AG09309 (cell line): Measurements from ENCODE around the gene RGSL1.

ENCODE experiments used
- DNase-seq: peaks from one replicate; pipeline ENCODE4 v3.0.0-alpha.2; 2010; ENCODE audit warnings: low read depth
- H3K4me3 ChIP-seq: 2 replicates; pipeline ENCODE4 v1.5.1; 2011; ENCODE audit warnings: mild to moderate bottlenecking, low read depth, low read length, moderate library complexity; ENCODE audit not compliant: control insufficient read depth
- TF ChIP-seq, protein P1 (sequence below): IDR thresholded peaks from 2 replicates; pipeline ENCODE4 v1.5.1; 2011; ENCODE audit warnings: mild to moderate bottlenecking, low read depth, low read length, inconsistent platforms; ENCODE audit not compliant: insufficient read depth, control insufficient read depth; ENCODE audit errors: missing control alignments

The RGSL1 gene

DNA sequence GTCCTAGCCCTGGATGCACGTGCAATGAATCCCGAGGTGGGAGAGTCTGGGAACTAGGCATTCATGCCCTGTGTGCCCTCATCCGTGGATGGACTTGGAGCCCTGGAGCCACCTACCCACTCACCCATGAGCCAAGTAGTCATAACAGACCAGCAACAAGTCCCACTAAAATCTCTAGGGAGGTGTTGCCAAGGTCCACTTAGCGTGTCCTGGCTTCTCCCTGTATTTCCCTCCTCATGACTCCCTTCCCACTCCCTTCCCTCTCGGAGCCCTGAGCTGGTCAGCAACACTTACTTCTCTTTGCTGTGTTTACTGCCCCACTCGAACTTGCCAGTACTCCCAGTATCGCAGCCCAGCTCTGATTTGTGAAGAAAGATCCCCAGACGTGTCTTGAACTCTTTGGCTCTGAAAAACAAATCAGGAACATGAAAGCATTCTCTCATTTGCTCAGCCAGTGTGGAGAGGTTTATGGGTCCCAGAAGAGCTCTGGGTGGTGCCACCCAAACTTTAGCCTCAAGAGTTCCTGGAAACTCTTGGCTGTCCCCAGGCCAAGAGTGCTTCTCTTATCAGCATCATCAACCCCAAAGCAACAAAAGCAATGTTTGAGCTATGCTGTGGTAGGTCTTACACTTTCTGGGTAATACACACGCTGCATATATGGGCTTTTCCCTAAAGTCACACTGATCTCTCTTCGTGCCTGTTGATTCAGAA is 153.1 kb downstream of the RGSL1 start:
- no peak for DNase-seq
- no peak overlapping the region for H3K4me3 ChIP-seq
- TF ChIP-seq, protein P1, sequence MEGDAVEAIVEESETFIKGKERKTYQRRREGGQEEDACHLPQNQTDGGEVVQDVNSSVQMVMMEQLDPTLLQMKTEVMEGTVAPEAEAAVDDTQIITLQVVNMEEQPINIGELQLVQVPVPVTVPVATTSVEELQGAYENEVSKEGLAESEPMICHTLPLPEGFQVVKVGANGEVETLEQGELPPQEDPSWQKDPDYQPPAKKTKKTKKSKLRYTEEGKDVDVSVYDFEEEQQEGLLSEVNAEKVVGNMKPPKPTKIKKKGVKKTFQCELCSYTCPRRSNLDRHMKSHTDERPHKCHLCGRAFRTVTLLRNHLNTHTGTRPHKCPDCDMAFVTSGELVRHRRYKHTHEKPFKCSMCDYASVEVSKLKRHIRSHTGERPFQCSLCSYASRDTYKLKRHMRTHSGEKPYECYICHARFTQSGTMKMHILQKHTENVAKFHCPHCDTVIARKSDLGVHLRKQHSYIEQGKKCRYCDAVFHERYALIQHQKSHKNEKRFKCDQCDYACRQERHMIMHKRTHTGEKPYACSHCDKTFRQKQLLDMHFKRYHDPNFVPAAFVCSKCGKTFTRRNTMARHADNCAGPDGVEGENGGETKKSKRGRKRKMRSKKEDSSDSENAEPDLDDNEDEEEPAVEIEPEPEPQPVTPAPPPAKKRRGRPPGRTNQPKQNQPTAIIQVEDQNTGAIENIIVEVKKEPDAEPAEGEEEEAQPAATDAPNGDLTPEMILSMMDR, result no peak

GRCh38 chr1:182603646-182604174 is 153.8 kb downstream of the RGSL1 start:
- no peak for DNase-seq
- TF ChIP-seq, protein P1, result no peak
- peak overlapping the region; percentile 38 for H3K4me3 ChIP-seq

GRCh38 chr1:182604175-182605164 is 154.5 kb downstream of the RGSL1 start, which contains the start of gene RGS16:
Gene RGS16 (minus strand): TSS chr1:182604389. CDS start chr1:182604259, 130 bp downstream.
- no peak for DNase-seq
- TF ChIP-seq, protein P1, result no peak
- H3K4me3 ChIP-seq, result peak within 1 kb of the TSS; percentile 38

DNA sequence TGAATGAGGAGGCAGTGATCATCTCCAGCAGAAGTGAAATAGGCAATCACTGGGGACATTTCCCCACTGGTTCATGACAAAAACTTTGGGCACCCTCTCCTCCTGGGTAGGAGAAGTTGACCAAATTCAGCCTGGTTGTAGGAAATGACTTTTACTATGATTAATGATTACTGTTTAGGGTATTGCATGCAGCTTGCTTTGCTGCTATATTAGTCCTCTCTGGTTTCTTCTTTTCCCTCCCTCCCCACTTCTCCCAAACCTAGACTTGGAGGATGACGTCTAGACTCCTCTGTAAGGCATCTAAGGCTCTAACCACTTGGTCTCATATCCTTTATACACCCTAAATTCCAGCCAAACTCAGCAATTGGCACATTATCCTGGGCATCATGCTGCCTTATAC is 157.6 kb downstream of the RGSL1 start:
- DNase-seq, result no peak
- TF ChIP-seq, protein P1, result no peak
- H3K4me3 ChIP-seq, result no peak overlapping the region

DNA sequence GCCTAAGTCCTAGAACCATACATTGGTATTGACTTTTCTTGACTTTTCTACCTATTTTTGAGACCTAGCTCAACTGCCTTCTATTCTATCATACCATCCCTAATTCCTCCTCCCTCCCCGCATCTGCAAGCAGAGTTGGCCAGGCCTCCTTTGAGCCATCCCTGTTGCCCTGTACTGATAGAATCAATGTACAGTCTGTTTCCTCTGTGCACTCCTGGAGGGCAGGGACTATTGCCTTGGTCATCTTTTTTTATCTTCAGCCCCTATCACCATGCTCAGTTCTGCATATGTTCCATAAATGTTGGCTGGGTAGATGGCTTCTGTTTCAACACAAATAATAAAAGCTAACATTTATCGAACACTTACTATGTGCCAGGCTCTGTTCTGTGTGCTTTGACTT is 158.3 kb downstream of the RGSL1 start:
- TF ChIP-seq, protein P1, result no peak
- no peak overlapping the region for H3K4me3 ChIP-seq
- no peak for DNase-seq

GRCh38 chr1:182608845-182609610 is 159.1 kb downstream of the RGSL1 start:
- H3K4me3 ChIP-seq, result no peak overlapping the region
- DNase-seq, result no peak
- TF ChIP-seq, protein P1, result no peak
